Measurements from ENCODE around the gene SPECC1. TPM values are rescaled to one million over a fixed set of nuclear protein-coding genes. Genes with fewer than 3 reads are reported as not detected.
"Not testable (repeated sequence)": the region's sequence is repeated elsewhere in the genome, so short reads cannot be mapped to it uniquely, and the experiment has no call there.

Gene SPECC1
- total RNA-seq, 1 experiment from 2014 or later = 103 TPM

GRCh38 chr17:20105539-20106280, 96.6 kb downstream of the SPECC1 start (continued):
- TF ChIP-seq AFF4 (CRISPR knock-in tag; IDR thresholded peaks at IDR 0.05; ENCODE audit: borderline replicate concordance) (no peak), ESRRA (CRISPR knock-in tag; IDR thresholded peaks at IDR 0.05; ENCODE audit: borderline replicate concordance) (no peak)

DNA sequence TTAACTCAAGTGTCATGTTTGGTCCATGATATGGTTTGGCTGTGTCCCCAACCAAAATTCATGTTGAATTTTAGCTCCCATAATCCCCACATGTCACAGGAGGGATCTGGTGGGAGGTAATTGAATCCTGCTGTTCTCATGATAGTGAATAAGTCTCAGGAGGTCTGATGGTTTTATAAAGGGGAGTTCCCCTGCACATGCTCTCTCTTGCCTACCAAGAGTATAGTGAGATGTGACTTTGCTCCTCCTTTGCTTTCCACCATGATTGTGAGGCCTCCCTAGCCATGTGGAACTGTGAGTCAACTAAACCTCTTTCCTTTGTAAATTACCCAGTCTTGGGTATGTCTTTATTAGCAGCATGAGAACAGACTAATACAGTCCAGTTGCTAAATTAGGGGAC, 97.3 kb downstream of the SPECC1 start:
- ATAC-seq; H3K36me3 Mint-ChIP-seq; DNase-seq (ENCODE audit: low spot score); H3K4me3 Mint-ChIP-seq; H3K27ac Mint-ChIP-seq; H3K4me1 Mint-ChIP-seq; POLR2A ChIA-PET; H3K27me3 Mint-ChIP-seq (ENCODE audit: low read depth); H3K9me3 Mint-ChIP-seq: not testable (repeated sequence)
- CTCF ChIA-PET = interaction anchor here (2.1 kb wide), 1 partner anchor 97 kb away, joined by 11 read pairs; the partner anchor contains the start of gene SPECC1

DNA sequence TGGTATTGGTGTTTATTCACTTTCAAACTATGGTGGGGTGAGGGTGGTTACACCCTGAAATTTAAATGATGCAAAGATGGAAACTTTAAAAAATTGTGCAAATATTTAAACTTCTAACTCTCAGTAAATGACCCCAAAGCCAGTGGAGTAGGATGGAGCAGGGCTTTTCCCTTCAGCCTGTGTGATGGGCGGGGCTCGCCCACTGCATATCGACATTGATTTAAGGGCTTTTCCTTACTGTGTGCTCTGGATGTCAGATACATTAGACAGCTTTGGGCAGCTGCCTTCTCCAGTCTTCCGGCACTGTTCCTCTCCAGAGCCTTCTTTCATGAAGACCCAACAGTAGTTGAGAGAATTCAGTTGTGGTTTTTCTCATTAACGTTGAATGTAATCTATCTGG, 99.9 kb downstream of the SPECC1 start:
- Mint-ChIP-seq H3K27me3 (ENCODE audit: low read depth) (no peaks in the 10 kb centered on the region), H3K9me3 (peaks cover 6% of the 10 kb centered on the region), H3K27ac (no peak overlapping the region), H3K36me3 (no peaks in the 10 kb centered on the region), H3K4me3 (no peak overlapping the region), H3K4me1 (no peaks in the 10 kb centered on the region)
- ATAC-seq = no peak
- no peak for TF ChIP-seq NR1H2 (CRISPR knock-in tag; IDR thresholded peaks at IDR 0.05)
- TF ChIP-seq IRF2 (CRISPR knock-in tag; IDR thresholded peaks at IDR 0.05; ENCODE audit: borderline replicate concordance, low read depth) = no peak
- TF ChIP-seq ZNF138 (CRISPR knock-in tag; conservative IDR thresholded peaks at IDR 0.05) = no peak
- no peak for TF ChIP-seq GABPB1 (CRISPR knock-in tag; IDR thresholded peaks at IDR 0.05)
- TF ChIP-seq NR3C1 (CRISPR knock-in tag; conservative IDR thresholded peaks at IDR 0.05; ENCODE audit: low read depth) = no peak
- TF ChIP-seq HMGA2 (CRISPR knock-in tag; IDR thresholded peaks at IDR 0.05) = no peak
- TF ChIP-seq NFYB (CRISPR knock-in tag; conservative IDR thresholded peaks at IDR 0.05; ENCODE audit: low read depth) = no peak
- TF ChIP-seq ZNF281 (CRISPR knock-in tag; IDR thresholded peaks at IDR 0.05) = no peak
- DNase-seq (ENCODE audit: low spot score) = no peak
- ChIA-PET CTCF (no interaction called here), POLR2A (no interaction called here)

GRCh38 chr17:20111538-20111937, 102.4 kb downstream of the SPECC1 start:
- no peak overlapping the region for H3K4me3 Mint-ChIP-seq
- peaks cover 4% of the 10 kb centered on the region for H3K4me1 Mint-ChIP-seq
- ATAC-seq (no peak), DNase-seq (ENCODE audit: low spot score) (no peak)
- ChIA-PET POLR2A (no interaction called here), CTCF (interaction anchor here (1.3 kb wide), 1 partner anchor 116 kb away, joined by 3 read pairs; no protein-coding TSS in a partner anchor)
- H3K9me3 Mint-ChIP-seq = peaks cover 6% of the 10 kb centered on the region
- no peak for TF ChIP-seq RORB (CRISPR knock-in tag; IDR thresholded peaks at IDR 0.05)
- no peak for TF ChIP-seq MYBL2 (CRISPR knock-in tag; IDR thresholded peaks at IDR 0.05)
- TF ChIP-seq ZNF317 (CRISPR knock-in tag; IDR thresholded peaks at IDR 0.05; ENCODE audit: borderline replicate concordance, low read depth) = no peak
- TF ChIP-seq, protein P1, sequence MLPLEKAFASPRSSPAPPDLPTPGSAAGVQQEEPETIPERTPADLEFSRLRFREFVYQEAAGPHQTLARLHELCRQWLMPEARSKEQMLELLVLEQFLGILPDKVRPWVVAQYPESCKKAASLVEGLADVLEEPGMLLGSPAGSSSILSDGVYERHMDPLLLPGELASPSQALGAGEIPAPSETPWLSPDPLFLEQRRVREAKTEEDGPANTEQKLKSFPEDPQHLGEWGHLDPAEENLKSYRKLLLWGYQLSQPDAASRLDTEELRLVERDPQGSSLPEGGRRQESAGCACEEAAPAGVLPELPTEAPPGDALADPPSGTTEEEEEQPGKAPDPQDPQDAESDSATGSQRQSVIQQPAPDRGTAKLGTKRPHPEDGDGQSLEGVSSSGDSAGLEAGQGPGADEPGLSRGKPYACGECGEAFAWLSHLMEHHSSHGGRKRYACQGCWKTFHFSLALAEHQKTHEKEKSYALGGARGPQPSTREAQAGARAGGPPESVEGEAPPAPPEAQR (CRISPR knock-in tag; IDR thresholded peaks at IDR 0.05) = no peak
- no peak for TF ChIP-seq RELA (CRISPR knock-in tag; IDR thresholded peaks at IDR 0.05; ENCODE audit: borderline replicate concordance)
- TF ChIP-seq CBFB (CRISPR knock-in tag; IDR thresholded peaks at IDR 0.05; ENCODE audit: low read depth) = no peak
- TF ChIP-seq, protein P2, sequence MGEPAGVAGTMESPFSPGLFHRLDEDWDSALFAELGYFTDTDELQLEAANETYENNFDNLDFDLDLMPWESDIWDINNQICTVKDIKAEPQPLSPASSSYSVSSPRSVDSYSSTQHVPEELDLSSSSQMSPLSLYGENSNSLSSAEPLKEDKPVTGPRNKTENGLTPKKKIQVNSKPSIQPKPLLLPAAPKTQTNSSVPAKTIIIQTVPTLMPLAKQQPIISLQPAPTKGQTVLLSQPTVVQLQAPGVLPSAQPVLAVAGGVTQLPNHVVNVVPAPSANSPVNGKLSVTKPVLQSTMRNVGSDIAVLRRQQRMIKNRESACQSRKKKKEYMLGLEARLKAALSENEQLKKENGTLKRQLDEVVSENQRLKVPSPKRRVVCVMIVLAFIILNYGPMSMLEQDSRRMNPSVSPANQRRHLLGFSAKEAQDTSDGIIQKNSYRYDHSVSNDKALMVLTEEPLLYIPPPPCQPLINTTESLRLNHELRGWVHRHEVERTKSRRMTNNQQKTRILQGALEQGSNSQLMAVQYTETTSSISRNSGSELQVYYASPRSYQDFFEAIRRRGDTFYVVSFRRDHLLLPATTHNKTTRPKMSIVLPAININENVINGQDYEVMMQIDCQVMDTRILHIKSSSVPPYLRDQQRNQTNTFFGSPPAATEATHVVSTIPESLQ (CRISPR knock-in tag; IDR thresholded peaks at IDR 0.05) = no peak
- no peak for TF ChIP-seq GRHL2 (CRISPR knock-in tag; IDR thresholded peaks at IDR 0.05; ENCODE audit: insufficient replicate concordance, severe bottlenecking)
- TF ChIP-seq, protein P3, sequence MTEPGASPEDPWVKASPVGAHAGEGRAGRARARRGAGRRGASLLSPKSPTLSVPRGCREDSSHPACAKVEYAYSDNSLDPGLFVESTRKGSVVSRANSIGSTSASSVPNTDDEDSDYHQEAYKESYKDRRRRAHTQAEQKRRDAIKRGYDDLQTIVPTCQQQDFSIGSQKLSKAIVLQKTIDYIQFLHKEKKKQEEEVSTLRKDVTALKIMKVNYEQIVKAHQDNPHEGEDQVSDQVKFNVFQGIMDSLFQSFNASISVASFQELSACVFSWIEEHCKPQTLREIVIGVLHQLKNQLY (CRISPR knock-in tag; IDR thresholded peaks at IDR 0.05) = no peak
- TF ChIP-seq SOX15 (CRISPR knock-in tag; IDR thresholded peaks at IDR 0.05) = no peak
- no peak overlapping the region for H3K27ac Mint-ChIP-seq
- H3K36me3 Mint-ChIP-seq = no peaks in the 10 kb centered on the region
- H3K27me3 Mint-ChIP-seq (ENCODE audit: low read depth) = no peaks in the 10 kb centered on the region
